Activated T-helper 1 cell treated with anti-CD3 and anti-CD28 coated beads, Interleukin-12 subunit alpha, Interleukin-12 subunit beta, Interleukin-2, Interleukin-4 antibody, amounts not matched to agents 30 ng/mL and 10 ng/mL and 1 ng/mL, durations not matched to agents 14 hours and 24 hours and 36 hours (primary cell): ENCODE data around the gene MUC5AC. TPM values are rescaled to one million over a fixed set of nuclear protein-coding genes. Genes with fewer than 3 reads are reported as not detected.
"Not testable (repeated sequence)": the region's sequence is repeated elsewhere in the genome, so short reads cannot be mapped to it uniquely, and the experiment has no call there.

ENCODE experiments used
- DNase-seq: peaks from one replicate; pipeline ENCODE4 v3.0.0; 2021; ENCODE audit warnings: low spot score
- H3K27ac Mint-ChIP-seq: one replicate; pipeline ENCODE4 v1.8.0; 2021; ENCODE audit warnings: mild to moderate bottlenecking, mixed read lengths
- H3K27me3 Mint-ChIP-seq: one replicate; pipeline ENCODE4 v1.8.0; 2022; ENCODE audit warnings: mild to moderate bottlenecking, moderate library complexity, mixed read lengths; ENCODE audit not compliant: insufficient read depth
- H3K36me3 Mint-ChIP-seq: one replicate; pipeline ENCODE4 v1.8.0; 2021; ENCODE audit warnings: low read depth, mixed read lengths
- H3K4me1 Mint-ChIP-seq: one replicate; pipeline ENCODE4 v1.8.0; 2021; ENCODE audit warnings: low read depth, mixed read lengths
- H3K4me3 Mint-ChIP-seq: one replicate; pipeline ENCODE4 v1.8.0; 2021; ENCODE audit warnings: mild to moderate bottlenecking, moderate library complexity, mixed read lengths
- H3K9me3 Mint-ChIP-seq: one replicate; pipeline ENCODE4 v1.8.0; 2021; ENCODE audit warnings: mixed read lengths
- intact Hi-C: fragments of 100-400 bp; cut with micrococcal nuclease; formaldehyde crosslinking; loops from one replicate; pipeline ENCODE4 v1.15.1; 2024
- total RNA-seq: library from RNA; stranded (reverse); gene quantifications from 2 replicates; pipeline ENCODE4 v1.2.3, GENCODE V29; 2022

The MUC5AC gene
- total RNA-seq, 1 donor from 2014 or later = not detected

DNA sequence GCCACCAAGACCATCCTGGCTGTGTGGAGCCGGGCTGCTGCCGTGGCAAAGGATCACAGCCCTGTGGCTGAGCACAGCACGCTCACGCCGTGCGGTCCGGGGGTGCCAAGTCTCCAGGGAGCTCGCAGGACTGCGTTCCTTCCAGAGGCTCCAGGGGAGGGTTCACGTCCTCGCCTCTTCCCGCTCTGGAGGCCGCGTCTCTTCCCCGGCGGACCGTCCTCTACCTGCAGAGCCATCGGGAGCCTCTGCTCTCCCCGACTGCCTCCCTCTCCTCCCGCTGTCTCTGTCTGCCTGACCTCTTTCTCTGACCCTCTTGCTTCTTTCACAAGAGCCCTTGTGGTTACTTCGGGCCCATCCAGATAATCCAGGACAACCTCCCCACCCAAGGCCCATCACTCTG is 11.4 kb upstream of the MUC5AC start:
- intact Hi-C loops = no loop called here
- peaks cover 44% of the 10 kb centered on the region for H3K9me3 Mint-ChIP-seq
- no peak overlapping the region for H3K27ac Mint-ChIP-seq
- H3K27me3 Mint-ChIP-seq = no peaks in the 10 kb centered on the region
- no peak for DNase-seq
- no peak overlapping the region for H3K4me3 Mint-ChIP-seq
- no peaks in the 10 kb centered on the region for H3K36me3 Mint-ChIP-seq
- H3K4me1 Mint-ChIP-seq = no peaks in the 10 kb centered on the region

DNA sequence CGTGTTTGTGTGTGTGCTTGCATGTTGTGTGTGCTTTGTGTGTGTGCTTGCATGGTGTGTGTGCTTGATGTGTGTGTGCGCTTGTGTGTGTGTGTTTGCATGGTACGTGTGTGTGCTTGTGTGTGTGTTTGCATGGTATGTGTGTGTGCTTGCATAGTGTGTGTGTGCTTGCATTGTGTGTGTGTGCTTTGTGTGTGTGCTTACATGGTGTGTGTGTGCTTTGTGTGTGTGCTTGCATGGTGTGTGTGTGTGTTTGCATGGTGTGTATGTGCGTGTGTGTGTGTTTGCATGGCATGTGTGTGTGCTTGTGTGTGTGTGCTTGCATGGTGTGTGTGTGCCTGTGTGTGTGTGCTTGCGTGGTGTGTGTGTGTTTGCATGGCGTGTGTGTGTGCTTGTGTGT is 10.0 kb upstream of the MUC5AC start:
- Mint-ChIP-seq H3K27me3 (no peaks in the 10 kb centered on the region), H3K27ac (no peak overlapping the region), H3K36me3 (no peaks in the 10 kb centered on the region), H3K9me3 (peaks cover 30% of the 10 kb centered on the region), H3K4me1 (no peaks in the 10 kb centered on the region), H3K4me3 (no peak overlapping the region)
- intact Hi-C loops = no loop called here
- no peak for DNase-seq

DNA sequence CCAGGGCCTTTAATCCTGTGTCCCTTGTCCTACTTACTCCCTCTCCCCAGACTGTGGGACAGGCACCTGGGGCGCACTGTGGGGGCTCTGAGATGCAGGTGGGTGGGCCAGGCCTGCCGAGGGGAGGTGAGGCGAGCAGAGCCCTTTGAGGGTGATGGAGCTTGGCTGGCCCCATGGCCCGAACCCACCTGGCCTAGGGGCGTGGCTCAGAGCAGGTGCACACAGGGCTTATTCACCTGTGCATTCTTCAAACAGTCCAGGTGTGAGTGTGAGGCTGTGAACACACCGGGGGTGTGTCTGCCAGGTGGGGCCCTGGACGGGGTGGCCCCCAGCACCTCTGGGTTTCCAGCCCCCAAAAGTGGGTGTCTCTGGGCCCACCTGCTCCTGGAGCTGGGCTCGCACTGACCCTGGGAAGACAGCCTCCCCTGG is 9.0 kb upstream of the MUC5AC start:
- H3K9me3 Mint-ChIP-seq = peaks cover 21% of the 10 kb centered on the region
- intact Hi-C loops = no loop called here
- DNase-seq = no peak
- no peaks in the 10 kb centered on the region for H3K36me3 Mint-ChIP-seq
- H3K27me3 Mint-ChIP-seq = no peaks in the 10 kb centered on the region
- no peaks in the 10 kb centered on the region for H3K4me1 Mint-ChIP-seq
- no peak overlapping the region for H3K4me3 Mint-ChIP-seq
- no peak overlapping the region for H3K27ac Mint-ChIP-seq

DNA sequence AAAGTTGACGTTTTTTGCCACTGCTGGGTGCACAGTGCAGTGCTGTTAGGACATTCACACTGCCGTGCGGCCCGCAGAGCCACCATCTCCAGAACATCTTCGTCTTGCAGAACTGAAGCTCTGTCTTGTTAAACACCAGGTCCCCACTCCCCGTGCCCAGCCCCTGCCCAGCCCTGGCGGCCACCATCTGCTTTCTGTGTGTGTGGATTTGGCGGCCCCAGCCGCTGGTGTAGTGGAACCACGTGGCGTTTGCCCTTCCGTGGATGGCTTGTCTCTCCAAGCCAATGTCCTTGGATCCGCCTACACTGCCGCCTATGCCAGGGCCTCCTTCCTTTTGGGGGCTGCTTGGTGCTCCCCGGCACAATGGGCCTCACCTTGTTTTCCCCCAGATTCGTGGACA is 8.2 kb upstream of the MUC5AC start:
- no peak for DNase-seq
- intact Hi-C loops = no loop called here
- no peak overlapping the region for H3K27ac Mint-ChIP-seq
- no peak overlapping the region for H3K4me3 Mint-ChIP-seq
- peaks cover 17% of the 10 kb centered on the region for H3K9me3 Mint-ChIP-seq
- no peaks in the 10 kb centered on the region for H3K4me1 Mint-ChIP-seq
- no peaks in the 10 kb centered on the region for H3K27me3 Mint-ChIP-seq
- no peaks in the 10 kb centered on the region for H3K36me3 Mint-ChIP-seq

DNA sequence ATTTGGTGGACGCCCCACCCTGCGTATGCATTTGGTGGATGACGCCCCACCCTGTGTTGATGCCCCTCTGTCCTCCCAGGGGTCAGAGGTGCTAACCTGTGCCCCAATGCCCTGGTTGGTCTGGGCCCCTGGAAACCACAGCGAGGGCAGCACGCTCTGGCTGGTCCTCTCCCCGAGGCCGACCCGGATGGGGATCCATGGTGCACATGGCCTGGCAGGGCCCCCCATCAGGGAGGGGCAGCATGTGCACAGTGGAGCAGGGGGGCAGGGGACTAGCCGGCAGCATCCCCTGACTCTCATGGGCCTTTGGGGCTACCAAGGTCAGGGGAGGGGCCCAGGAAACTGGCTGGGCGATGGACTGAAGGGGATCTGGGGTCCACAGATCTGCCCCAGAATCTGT is 7.6 kb upstream of the MUC5AC start:
- Mint-ChIP-seq H3K27me3 (no peaks in the 10 kb centered on the region), H3K4me1 (no peaks in the 10 kb centered on the region), H3K4me3 (no peak overlapping the region), H3K27ac (no peak overlapping the region), H3K36me3 (no peaks in the 10 kb centered on the region), H3K9me3 (peaks cover 13% of the 10 kb centered on the region)
- intact Hi-C loops = no loop called here
- no peak for DNase-seq

DNA sequence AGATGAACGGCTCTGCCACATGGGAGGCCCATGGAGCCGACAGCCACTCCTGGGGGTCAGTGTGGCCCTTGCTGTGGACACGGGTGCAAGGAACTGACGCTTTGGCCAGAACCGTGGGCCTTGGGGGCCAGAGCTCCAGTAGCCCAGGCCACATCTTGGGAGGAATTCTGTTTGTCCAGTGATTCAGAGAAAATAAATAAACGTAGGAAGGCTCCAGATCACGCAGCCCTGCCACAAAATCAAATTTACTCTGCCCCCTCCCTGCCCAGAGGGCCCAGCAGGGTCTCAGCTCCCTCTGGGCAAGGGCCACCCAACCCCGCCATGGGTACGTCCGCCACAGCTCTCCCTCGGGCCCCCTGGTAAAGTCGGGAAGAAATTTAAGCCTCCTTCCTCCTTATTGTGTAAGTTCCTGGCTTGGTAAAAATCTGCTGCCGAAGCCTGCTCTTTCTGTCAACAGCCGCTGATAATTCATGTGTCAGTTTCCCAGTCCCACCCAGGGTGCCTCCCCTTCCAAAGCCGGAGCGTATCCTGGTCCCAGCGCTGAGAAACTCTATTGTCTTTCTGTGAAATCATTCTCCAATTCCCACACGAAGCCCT is 6.9 kb upstream of the MUC5AC start:
- H3K4me3 Mint-ChIP-seq = no peak overlapping the region
- no peak for DNase-seq
- H3K27ac Mint-ChIP-seq = no peak overlapping the region
- no peaks in the 10 kb centered on the region for H3K27me3 Mint-ChIP-seq
- no peaks in the 10 kb centered on the region for H3K4me1 Mint-ChIP-seq
- intact Hi-C loops = no loop called here
- no peaks in the 10 kb centered on the region for H3K36me3 Mint-ChIP-seq
- peaks cover 13% of the 10 kb centered on the region for H3K9me3 Mint-ChIP-seq

DNA sequence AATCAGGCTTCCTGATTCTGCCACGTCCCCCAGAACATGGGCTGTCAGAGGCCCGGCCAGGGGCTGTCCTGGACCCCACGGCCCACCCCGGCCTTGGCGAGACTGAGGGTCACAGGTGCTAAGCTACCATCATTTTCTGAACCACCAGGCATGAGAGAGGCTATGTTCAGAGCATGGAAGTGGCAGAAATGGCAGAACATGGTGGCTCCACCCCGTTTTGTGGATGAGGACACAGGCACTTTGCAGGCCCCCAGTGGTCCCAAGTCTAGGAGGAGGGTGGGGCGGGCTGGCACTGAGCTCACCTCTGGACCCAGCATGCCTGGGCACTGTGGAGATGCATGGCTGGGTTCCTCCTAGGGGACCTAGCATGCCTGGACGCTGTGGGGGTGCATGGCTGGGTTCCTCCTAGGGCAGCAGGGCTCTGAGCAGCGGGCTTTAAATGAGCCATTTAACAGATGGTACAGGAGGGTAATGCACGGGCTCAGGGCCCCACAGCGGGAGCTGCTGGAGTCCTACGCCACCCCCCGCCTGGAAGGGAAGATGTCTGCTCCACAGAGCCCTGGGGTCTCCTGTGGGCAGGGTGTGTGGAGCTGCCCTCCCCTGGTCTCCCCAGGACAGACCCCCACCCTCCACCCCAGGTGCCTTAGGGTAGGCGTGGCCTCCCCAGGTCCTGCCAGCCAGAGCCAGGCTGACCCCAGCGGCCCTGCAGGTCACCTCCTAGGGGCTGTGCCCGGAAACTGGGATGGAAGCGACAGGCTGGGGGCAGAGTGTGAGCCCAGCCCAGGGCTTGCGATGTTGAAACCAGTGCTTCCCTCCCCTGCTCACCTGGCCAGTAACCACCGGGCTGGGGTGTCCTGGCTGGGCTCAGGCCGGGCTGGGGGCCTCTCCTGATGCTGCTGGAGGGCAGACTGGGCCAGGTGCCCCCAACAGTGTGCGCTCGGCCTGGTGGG is 6.1 kb upstream of the MUC5AC start:
- intact Hi-C loops = no loop called here
- Mint-ChIP-seq H3K27me3 (no peaks in the 10 kb centered on the region), H3K4me1 (no peaks in the 10 kb centered on the region), H3K9me3 (peaks cover 11% of the 10 kb centered on the region), H3K36me3 (no peaks in the 10 kb centered on the region), H3K4me3 (no peak overlapping the region), H3K27ac (no peak overlapping the region)
- no peak for DNase-seq

DNA sequence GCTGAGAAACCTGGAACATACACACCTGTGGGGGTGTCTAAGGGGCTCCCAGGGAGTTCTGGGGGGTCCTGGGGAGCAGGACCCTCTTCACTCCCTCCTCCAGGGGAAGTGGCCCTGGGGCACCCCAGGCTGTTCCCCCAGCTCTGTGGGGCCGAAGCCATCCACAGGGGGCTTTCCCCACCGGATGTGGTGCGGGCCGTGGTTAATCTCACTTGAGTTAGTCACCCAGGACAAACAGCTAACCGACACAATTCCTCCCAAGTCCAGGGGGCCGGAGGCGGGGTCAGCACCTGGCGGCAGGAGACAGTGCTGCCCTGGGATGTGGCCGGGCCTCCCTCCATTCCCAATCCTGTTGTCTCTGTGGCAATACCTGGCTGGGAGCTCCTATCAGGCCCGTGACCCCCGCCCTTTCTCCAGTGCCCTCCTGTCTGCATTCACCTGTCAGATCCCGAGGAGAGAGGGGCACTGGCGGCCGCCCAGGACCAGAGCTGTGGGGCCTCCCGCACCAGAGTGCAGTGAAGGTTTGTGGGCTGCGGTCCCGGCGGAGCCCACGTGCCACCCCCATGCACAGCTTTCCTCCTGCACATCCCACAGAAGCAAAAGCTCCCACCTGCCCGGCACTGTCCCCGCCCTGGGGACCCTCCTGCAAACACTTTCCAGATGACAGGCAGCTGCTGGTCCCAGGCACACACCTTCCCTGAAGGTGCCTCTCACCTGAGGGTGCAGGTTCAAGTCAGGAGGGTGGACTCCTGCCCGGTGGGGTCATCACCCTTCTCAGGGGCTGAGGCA is 5.2 kb upstream of the MUC5AC start:
- intact Hi-C loops = no loop called here
- Mint-ChIP-seq H3K27ac (no peak overlapping the region), H3K4me3 (no peak overlapping the region), H3K9me3 (peaks cover 4% of the 10 kb centered on the region), H3K27me3 (no peaks in the 10 kb centered on the region), H3K4me1 (no peaks in the 10 kb centered on the region), H3K36me3 (no peaks in the 10 kb centered on the region)
- DNase-seq = no peak

DNA sequence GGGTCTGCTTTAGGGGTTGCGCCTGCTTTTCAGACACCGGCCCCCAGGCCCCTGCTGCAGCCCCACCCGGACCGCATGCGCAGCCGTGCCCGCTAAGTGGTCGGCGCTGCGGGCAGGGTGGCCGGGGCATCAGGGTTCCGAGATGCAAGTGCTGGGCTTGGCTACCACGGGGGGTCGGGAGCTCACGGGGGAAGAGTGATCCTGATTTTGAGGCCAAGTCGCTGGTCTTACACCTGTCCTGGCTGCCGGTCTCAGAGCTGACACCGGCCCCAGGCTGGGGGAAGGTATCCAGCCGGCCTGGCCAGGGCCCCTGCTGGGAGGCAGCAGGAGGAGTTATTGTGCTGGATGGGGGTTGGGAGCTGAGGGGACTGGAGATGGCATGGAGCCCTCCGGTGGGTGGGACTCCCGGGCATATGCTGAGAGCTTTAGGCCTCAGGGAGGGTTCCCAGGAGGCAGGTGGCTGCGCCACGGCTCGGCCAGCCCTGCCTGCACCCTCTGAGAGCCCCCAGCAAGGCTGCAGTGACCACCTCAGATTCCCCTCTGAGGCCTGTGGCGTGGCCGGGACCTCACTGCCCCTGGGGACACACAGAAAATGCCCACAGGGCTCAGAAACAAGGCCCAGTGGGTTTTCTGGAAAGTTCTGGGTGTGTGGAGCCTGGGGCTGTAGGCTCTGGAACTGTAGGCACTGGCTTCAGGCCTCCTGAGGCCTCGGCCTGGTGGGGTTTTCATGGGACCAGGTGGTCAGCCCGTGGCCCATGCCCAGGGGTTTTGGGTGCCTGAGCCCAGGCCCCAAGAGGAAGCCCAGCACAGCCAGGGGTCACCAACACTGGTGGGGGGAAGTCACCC is 4.4 kb upstream of the MUC5AC start:
- no peaks in the 10 kb centered on the region for H3K27me3 Mint-ChIP-seq
- H3K4me3 Mint-ChIP-seq = no peak overlapping the region
- DNase-seq = no peak
- intact Hi-C loops = no loop called here
- no peaks in the 10 kb centered on the region for H3K4me1 Mint-ChIP-seq
- H3K27ac Mint-ChIP-seq = no peak overlapping the region
- no peaks in the 10 kb centered on the region for H3K9me3 Mint-ChIP-seq
- no peaks in the 10 kb centered on the region for H3K36me3 Mint-ChIP-seq

DNA sequence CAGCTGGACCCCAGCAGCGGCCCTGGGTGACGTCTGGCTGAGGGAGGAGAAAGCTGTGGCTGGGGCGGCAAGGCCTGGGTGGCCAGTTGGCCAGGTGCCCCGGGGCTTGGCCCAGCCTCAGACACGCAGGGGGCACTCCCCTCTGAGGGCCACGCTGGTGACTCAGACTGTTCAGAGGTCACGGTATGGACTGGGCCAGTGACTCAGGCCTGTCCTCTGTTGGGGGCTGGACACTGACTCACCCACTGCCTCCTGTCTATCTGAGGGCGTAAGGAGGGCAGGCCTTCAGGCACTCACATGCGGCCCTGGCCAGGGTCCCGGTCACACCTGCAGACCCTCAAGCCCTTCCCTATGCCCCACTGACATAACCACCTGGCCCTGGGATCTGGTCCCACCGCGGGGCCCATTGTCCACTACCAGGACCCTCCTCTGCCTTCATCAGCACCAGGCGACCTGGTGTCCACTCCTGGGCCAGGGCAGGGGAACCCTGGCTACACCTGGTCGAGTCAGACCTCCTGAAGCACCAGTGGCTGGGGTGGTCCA is 3.7 kb upstream of the MUC5AC start:
- no peak overlapping the region for H3K4me3 Mint-ChIP-seq
- no peak for DNase-seq
- intact Hi-C loops = no loop called here
- no peaks in the 10 kb centered on the region for H3K27me3 Mint-ChIP-seq
- H3K4me1 Mint-ChIP-seq = no peaks in the 10 kb centered on the region
- no peaks in the 10 kb centered on the region for H3K36me3 Mint-ChIP-seq
- no peak overlapping the region for H3K27ac Mint-ChIP-seq
- H3K9me3 Mint-ChIP-seq = no peaks in the 10 kb centered on the region

DNA sequence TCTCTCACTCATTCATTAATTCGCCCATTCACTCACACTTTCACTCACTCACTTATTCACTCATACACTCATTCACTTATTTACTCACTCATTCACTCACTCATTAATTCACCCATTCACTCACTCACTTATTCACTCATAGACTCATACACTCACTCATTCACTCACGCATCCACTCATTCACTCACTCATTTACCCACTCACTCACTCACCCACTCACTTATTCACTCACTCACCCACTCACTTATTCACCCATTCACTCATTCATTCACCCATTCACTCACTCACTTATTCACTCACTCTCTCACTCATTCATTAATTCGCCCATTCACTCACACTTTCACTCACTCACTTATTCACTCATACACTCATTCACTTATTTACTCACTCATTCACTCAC is 3.1 kb upstream of the MUC5AC start:
- H3K36me3 Mint-ChIP-seq, H3K4me1 Mint-ChIP-seq, H3K27me3 Mint-ChIP-seq, intact Hi-C loops, DNase-seq, H3K9me3 Mint-ChIP-seq, H3K27ac Mint-ChIP-seq, H3K4me3 Mint-ChIP-seq: not testable (repeated sequence)

DNA sequence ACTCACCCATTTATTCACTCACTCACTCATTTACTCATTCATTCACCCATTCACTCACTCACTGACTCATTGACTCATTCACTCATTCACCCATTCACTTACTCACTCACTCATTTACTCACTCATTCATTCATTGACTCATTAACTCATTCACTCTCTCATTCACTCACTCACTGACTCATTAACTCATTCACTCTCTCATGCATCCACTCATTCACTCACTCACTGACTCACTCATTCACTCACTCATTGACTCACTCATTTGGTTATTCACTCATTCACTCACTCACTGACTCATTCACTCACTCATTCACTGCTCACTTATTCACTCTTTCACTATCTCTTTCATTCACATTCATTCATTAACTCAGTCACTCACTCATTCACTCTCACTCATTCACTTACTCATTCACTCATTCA is 2.5 kb upstream of the MUC5AC start:
- no peaks in the 10 kb centered on the region for H3K27me3 Mint-ChIP-seq

More for the DNA sequence above, 2.5 kb upstream of the MUC5AC start:
- Mint-ChIP-seq H3K36me3 (no peaks in the 10 kb centered on the region), H3K9me3 (no peaks in the 10 kb centered on the region), H3K4me3 (no peak overlapping the region), H3K4me1 (no peaks in the 10 kb centered on the region), H3K27ac (no peak overlapping the region)
- DNase-seq = no peak
- intact Hi-C loops = no loop called here
